ENCODE data around the gene PSTPIP1.
A peak's percentile ranks its signal among the peaks of the same experiment; 100 is the strongest.

PSTPIP1 gene

DNA sequence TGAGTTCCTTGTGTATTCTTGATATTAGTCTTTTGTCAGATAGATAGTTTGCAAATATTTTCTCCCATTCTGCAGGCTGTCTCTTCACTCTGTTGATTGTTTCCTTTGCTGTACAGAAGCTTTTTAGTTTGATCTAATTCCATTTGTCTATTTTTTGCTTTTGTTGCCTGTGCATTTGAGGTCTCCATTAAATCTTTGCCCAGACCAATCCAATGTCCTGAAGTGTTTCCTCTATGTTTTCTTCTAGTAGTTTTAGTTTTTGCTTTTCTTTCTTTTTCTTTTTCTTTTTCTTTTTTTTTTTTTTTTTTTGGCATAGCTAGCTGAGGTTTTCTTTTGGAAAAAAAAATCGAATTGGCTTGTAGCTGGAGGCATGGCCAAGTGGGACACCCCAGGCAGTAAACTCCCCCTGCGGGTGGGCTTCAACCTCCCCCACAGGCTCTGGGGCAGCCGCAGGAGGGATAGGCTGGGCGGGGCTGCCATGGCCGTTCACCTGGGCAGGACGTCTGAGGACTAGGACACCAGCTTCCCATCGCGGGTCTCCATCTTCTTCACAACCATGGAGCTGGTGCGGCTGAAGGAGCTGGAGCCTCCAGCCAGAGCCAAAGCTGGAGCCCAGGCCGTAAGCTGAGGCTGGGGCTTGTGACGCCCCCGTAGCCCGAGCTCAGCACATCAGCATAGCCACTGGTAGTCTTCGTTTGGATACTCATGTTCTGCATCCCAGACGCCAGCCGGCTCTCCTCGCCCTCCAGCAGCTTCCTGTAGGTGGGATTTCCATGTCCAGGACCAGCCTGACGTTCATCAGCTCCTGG is 16.2 kb upstream of the PSTPIP1 start:
- DNase-seq (ENCODE audit: low read depth) = no peak

DNA sequence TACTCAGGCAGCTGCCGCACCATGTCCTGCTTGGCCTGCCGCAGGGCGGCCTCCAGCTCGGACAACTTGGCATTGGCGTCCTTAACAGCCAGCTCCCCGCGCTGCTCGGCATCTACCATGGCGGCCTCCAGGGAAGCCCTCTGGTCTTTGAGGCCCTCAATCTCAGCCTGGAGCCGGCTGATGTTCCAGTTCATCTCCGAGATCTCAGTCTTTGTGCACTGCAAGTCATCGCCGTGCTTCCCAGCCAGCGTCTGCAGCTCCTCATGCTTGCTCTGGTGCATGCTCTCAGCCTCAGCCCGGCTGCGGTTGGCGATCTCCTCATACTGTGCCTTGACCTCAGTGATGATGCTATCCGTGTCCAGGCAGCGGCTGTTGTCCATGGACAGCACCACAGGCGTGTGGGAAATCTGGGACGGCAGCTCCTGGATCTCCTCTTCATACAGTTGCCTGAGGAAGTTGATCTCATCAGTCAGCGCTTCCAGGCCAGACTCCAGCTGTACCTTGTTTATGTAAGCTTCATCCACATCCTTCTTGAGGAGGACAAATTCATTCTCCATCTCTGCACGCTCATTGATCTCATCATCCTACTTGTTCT is 15.5 kb upstream of the PSTPIP1 start:
- DNase-seq (ENCODE audit: low read depth) = no peak

DNA sequence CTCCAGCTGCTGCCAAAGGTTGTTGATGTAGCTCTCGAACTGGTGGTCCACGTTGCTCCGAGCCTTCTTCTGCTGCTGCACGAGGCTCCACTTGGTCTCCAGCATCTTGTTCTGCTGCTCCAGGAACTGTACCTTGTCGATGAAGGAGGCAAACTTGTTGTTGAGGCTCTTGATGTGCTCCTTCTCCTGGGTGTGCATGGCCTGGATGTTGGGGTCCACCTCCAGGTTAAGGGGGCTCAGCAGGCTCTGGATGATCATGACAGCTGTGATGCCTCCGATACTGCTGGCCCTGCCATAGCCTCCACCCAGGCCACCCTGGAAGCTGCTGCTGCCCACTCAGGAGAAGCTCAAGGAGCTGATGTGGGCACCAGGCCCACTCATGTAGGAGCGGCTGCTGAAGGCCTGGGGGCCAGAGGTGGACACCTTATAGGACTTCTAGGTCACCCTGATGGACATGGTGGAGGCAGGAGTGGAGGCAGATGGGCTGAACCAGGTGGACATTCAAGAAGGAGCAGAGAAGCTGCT is 14.9 kb upstream of the PSTPIP1 start:
- DNase-seq (ENCODE audit: low read depth) = no peak

DNA sequence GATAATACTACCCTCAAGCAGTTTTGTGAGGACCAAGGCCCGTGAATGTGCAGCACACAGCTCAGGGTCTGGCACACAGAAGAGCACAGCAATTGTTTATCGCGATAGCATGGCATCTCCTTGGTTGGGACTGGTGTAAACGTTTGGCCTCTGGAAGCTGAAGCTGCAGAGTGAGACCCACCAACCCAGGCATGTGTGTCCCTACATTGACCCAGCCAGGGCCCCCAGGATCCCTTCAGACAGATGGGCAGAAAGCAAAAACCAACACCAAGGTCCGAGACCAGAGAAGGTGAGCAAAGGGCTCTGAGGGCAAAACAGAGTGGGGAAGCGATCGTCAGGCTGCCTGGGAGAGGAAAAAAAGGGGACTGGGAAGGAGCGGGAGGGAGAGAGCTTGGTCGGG is 12.6 kb upstream of the PSTPIP1 start:
- no peak for DNase-seq (ENCODE audit: low read depth)

DNA sequence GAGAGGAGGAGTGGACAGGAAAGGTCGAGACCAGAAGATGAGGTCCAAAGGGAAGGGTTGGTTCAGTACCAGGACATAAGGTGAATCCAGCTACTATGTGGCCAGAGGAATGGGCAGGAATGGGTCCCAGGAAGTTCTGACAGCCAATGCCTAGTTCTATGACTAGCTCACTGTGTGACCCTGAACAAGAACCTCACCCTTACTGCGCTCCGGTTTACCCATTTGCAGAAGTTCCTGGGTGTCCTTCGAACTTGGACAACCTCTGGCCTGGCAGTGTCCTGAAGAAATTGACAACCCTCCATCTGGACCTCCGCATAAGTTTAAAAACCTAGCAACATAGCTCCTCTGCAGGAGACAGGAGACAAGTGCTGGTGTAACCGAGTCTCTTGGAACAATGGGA is 12.2 kb upstream of the PSTPIP1 start:
- DNase-seq (ENCODE audit: low read depth) = no peak

DNA sequence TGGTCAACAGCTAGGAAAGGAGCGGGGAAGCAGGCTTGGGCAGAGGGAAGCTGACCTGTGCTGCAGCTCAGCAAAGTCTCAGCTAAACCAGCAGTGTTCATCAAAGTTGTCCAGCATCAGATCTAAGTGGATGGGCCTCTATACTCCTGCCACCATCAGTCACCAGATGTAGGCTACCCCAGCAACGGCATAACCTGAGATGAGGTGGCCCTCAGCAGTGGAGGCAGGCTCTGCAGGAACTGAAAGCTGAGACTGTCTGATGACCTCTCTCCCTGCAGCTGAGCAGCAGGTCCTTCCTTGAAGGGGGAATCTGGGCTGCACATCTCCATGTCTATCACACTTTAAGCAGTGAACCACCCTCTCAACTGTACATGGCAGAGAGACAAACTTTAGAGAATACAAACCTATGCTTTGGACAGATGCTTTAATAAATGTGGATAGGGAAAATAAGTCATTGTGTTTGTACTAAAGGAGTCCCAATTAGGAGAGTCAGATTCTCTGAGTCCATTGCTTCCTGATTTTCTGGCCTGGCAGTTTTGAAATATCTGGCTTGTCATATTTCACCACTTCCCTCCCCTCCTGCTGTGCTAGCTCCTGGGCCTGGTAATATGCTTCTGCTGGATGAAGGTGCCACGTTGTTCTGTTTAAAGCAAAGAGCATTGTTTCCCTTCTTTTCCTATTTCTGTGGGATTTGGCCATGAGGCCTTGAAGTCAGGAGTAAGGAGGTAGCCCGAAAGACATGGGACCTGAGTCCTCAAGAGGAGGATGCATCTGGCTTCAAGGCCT is 11.1 kb upstream of the PSTPIP1 start:
- DNase-seq (ENCODE audit: low read depth) = peak; percentile 17

DNA sequence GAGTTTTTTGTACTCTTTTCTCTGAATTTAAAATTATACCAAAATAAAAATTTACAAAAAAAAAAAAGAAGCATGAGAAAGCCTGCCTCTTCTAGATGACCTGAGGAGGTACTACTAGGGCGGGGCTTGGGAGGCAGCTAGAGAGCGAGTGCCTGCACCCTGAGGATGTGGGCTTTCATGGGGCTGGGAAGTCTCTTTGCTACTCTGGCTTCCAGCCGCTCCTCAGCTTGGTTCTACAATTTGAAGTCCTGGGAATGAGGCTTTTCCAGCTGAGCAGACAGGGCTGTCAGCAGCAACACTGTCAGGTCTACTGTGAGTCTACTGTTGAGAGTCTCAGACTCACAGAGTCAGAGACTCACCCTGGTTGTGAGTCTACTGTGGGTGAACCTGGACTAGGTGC is 8.2 kb upstream of the PSTPIP1 start:
- DNase-seq (ENCODE audit: low read depth) = no peak

DNA sequence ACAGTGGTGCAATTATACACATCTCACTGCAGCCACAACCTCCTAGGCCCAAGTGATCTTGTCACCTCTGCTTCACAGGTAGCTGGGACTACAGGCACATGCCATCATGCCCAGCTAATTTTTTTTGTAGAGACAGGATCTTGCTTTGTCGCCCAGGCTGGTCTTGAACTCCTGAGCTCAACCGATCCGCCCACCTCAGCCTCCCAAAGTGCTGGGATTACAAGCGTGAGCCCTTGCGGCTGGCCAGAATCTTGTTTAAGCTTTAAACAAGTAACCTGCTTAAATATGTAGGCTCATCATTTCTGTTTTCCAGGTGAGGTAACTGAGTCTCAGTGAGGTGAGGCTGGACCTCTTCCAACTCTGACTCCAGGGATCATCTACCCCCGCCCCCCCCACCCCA is 7.7 kb upstream of the PSTPIP1 start:
- no peak for DNase-seq (ENCODE audit: low read depth)

DNA sequence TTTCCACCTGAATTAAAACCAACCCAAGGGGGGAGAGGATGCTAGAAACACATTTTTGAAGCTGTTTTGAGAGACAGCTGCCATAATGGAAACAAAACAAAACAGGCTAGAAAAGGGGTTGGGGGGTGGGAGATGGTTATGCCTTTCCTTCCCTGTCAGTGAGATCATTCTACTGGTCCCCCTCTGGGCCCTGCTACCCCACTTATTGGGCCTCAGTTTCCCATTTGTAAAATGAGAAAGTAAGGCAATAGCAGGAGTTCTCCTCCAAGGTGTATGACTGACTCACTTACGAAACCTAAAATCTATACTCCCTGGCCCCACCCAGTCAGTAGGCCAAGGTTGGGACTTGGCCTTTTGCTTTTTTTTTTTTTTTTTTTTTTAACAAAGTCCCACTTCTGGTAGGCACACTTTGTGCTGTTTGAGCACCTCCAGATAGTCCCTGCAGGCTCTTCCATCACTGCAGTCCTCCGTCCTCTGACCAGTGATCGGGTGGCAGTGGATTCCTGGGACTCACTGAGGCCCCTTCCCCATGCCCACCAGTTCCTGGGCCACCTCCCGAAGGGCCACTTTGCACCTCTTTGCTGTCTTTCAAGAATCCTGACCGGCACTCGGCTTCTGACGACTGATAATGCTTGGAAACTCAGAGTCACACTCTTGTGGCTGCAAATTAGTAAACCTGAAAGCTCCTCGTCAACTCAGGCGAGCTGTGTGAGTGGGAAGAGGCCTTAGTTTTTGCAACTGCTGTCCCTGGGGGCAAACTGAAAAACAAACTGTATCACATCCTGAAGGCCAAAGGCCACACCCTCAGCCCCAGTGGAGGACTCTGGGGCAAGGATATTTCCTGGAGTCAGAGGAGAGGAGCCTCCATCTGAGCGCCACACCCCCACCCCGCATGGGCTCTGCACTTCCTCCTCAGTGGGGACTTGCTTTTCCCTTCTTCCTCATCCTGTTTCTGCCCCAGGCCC is 6.7 kb upstream of the PSTPIP1 start:
- DNase-seq (ENCODE audit: low read depth) = no peak

DNA sequence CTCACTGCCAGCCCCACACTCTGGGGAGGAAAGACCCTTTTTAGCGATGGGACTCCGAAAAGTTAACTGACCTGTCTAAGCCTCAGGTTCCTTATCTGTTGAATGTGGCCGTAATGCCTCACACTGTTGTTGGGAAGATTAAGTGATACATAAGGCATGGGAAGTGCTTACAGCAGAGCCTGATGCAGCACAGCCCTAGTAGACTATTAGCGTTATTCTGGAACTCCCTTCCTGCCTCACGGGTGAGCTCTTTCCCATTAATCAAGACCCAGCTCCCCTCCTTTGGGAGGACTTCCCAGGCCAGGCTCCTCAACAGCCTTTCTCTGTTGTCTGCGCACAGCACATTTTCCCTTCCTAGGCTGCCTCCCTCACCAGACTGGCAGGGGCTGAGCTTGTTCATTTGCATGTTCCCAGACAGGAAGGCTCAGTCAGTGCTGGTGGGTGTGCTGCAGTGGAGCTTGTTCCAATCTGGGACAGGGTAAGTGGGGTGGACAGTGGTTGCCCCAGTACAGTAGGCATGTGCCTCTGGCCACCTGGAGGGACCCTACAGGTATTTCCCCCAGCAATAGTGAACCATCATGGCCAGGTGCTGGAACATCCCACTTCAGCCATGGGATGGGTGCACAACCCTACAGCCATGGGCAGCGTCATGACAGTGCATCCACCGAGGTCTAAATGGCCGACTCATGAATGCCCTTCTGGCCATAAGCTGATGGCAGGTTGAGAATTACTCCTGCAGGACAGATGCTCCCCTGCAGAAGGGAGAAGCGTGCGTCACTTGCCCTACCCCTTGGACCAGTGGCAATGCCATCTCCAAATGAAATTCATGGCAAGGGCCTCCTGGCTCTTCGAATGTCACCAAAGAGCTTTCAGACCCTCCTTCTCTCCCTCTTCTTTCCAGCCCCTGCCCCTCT is 5.8 kb upstream of the PSTPIP1 start:
- DNase-seq (ENCODE audit: low read depth) = no peak

DNA sequence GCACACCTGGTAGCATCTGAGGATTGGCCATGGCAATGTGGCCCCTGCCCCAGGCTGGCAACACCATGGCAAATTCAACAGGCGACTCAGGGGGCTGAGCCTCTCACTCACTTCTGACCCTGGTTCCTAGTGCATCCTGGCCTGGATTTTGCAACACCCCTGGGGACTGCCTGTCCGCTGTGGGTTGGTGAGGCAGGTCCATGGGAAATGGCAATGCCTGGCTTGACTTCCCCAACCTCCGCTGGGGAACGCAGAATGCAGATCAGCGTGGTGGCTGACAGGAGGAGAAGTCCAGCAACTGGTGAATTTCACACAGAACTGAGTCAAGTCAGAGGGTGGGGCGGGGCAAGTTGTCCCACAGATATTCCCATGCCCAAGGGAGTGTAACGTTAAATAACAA is 3.9 kb upstream of the PSTPIP1 start:
- no peak for DNase-seq (ENCODE audit: low read depth)

DNA sequence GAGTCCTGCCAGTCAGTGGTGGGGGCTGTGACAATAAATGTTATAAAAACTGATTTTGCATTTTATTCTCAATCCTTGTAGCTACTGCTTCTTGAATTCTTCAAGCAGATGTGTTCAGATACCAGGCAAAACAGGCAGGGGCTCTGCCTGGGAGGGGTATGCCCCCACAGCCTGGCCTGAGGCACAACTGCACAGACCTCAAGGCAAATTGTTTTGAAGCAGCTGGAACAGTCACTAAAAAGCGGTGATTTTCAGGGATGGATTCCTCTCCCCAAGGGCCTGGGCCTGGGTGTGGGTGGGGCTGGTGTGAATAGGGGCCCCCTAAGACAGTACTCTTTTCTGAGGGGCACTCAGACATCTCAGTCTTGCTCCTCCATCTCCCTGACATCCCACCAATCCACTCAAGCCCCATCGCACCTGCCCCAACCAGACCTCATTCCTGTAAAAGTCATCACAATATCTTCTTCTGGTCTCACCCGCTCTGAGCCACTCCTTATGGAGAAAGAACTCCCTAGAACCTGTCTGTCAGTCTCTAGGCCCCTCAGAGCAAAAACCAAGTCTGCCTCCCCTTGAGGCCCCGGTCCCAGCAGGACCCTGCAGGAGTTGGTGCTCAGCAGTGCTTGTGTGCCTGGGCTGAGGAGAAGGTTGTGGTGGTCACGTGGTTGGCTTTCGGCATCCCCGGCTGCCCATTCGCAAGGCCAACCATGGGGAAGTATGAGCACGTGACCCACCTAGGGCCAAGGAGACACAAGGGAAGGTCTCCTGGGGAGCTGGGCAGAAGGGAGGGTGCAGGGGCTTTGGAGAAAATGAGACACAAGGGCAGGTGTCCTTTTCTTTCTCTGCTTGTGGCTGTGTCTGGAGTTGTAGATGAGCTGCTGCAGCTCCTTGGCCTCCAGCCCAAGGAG is 2.9 kb upstream of the PSTPIP1 start:
- no peak for DNase-seq (ENCODE audit: low read depth)

DNA sequence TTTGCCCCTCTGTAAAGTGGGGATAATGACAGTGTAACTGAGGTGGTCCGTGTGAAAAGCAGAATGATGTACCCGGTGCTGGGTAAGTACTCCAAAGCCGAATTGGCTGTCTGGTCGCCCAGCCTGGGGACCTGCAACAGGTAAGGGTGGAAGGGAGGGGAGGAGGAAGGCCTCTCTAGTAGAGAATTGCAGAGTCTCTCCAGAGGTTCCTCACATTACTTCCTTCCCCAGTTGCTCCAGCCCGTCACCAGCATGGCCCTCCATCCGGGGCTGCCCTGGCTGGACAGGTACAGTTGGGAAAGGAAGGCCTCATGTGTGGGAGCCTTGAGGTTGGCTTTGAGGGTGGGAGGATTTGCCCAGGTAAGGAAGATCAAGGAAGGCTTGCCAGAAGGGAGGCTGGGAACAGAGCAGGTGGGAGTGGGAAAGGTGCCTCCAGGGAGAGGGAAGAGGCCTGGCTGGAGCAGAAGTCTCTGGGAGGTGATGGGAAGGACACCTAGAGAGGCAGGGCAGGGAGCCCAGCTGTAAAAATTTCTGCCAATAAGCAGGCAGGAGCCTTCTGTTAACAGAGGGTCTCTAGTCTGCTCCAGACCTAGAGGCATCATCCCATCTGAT is 1.7 kb upstream of the PSTPIP1 start:
- no peak for DNase-seq (ENCODE audit: low read depth)

DNA sequence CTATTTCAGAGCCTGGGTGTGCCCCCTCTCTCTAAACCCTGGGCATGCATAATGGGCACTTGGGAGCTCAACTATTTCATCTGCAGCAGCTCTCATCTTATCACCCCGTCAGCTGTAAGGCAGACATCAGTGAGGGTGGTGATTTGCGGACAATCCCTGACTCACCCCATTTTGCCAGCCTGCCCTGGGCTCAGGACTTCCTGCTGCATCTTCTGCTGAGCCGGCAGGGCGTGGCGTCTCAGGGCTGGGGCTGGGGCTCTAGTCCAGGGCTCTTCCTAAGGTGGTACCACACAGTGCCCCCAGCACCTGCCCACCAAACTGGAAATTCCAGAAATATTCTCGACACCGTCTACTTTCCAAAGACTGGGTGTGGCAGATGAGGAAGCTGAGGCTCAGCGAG is 925 bp upstream of the PSTPIP1 start:
- no peak for DNase-seq (ENCODE audit: low read depth)

DNA sequence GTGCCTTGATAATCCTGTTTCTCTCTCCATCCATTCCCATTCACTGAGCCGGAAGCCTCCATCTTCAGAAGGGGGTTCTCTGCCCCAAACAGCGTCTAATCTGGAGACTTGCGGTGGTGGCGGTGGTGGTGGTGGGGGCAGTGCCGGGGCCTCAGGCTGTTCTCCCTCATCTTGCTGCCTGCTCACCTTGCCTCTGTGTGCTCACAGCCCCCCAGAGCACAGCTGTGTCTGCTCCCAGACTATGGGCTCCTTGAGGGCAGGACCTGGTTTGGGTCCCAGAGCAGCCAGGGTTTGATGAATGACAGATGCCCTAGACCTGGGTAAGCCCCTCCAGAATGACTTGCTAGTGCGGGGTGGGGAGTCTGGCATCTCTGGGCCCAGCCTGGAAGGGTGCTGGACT is 430 bp upstream of the PSTPIP1 start:
- no peak for DNase-seq (ENCODE audit: low read depth)

DNA sequence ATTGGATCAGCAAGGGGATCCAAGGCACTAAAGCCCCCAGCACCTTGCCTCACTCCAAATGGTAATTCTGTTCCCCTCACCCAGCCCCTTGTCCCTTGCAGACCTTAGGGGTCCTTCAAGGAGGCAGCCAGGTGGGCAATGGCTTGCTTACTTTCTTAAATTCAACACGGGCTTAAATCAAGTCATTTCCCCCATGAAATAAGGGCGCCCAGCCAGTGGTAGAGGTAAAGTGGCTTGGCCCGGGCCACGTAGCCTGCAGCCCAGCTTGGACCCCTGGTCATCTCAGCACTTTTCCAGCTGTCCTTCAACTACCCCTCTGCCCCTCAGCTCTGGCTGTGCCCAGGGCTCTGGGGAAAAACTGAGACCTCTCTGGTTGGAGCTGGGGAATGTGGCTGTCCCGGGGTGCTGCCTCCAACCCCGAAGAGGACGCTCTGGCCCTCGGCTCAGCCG is 1.2 kb downstream of the PSTPIP1 start:
- no peak for DNase-seq (ENCODE audit: low read depth)

DNA sequence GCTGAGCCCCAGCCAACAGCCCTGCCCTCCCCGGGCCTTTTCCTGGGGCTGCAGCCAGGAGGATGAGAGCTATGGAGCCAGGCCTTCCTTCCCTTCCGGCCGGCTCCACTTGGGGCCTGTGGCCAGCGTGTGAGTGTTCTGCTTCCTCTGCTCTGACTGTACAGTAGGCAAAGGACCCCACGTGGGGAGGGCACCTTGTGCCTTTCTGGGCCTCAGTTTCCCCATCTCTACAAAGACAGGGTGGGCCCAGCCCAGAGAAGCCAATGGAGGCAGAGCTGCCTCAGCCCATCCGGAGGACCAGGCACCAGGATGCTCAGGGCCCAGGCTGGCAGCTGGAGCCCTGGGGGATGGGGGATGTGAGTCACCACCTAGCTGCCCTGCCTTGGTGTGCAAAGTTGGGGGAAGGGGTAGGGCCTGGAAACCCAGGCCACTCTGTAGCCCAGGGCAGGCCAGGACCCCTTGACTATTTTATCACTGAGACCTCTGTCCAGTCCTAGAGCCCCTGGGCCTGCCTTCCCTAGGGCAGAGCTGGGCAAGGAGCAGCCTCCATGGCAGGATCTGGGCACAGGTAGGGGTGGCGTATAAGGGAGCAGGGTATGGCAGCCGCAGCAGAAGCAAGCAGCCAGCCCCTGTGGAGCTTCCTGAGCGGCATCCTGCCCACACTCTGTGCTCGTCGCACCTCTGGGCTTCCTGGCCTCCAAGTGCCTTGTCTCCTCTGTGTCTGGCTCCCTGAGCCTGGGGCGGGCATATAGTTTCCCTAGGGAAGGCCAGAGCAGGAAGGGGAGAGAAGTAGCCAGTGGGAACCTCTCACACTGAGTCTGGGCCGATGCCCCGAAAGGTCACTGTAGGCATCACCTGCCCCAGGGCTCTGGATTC is 1.8 kb downstream of the PSTPIP1 start:
- DNase-seq (ENCODE audit: low read depth) = no peak

DNA sequence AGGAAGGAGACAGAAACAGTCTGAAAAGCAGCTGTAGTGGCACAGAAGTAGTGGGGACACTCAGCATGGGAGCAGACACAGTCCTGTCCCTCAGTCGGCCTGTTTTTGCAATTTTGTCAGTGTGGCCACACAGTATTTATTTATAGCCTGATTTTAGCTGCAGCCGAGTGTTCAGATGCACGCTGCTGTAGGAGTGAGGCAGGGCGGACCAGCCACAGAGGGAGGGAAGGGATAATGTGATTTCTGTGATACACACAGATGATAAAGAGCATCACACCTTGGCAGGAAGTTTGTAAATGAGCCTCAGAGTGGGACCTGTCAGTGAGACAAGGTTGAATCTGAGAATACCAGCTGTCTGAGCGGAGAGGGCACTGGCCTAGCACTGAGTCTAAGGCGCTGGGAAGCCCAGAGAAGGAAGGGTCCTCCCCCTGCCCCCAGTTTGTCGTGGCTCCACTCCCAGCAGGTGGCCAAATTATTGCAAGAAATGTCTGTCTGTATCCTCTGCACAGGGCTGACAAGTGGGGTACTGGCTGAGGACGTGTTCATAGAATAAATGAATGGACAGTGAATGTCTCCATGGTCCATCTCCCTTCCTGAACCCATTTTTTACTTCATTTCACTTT is 3.8 kb downstream of the PSTPIP1 start:
- DNase-seq (ENCODE audit: low read depth) = no peak
